ENCODE measurements around the gene ANXA2. TPM values are rescaled to one million over a fixed set of nuclear protein-coding genes. Genes with fewer than 3 reads are reported as not detected.

ANXA2 gene
- total RNA-seq, 1 experiment from 2014 or later = 2,114 TPM

GRCh38 chr15:60385620-60386552 is 11.9 kb downstream of the ANXA2 start:
- Histone ChIP-seq H3K79me2 (ENCODE audit: low read length) (peaks cover 98% of the 10 kb centered on the region), H3K4me2 (ENCODE audit: low read length) (no peak overlapping the region; the same call in 1 of the 2 replicates), H3K9me2 (replicated peaks; ENCODE audit: low read length) (no peaks in the 10 kb centered on the region), H3K27me3 (ENCODE audit: low read length) (no peaks in the 10 kb centered on the region), H3K4me3 (ENCODE audit: low read length) (no peak overlapping the region), H3K9me3 (ENCODE audit: low read length) (no peaks in the 10 kb centered on the region), H3K27ac (ENCODE audit: low read length) (no peak overlapping the region), H4K20me1 (ENCODE audit: low read length) (peaks cover 75% of the 10 kb centered on the region), H3K4me1 (ENCODE audit: insufficient read depth, low read length) (peaks cover 83% of the 10 kb centered on the region), H2AFZ (ENCODE audit: low read length) (no peak overlapping the region), H3K9ac (ENCODE audit: low read length) (no peak overlapping the region), H3F3A (ENCODE audit: low read length, unreplicated experiment) (peaks cover 22% of the 10 kb centered on the region), H3K36me3 (ENCODE audit: low read depth, low read length) (peaks cover 70% of the 10 kb centered on the region)
- TF ChIP-seq CTCF (conservative IDR thresholded peaks at IDR 0.05; ENCODE audit: low read depth, low read length) = no peak
- ChIA-PET CTCF (no interaction called here), POLR2A (ENCODE audit: unreplicated experiment) (interaction anchor here (0.7 to 0.8 kb wide), 2 partner anchors 11 to 23 kb away, joined by 3 to 8 read pairs; no protein-coding TSS in a partner anchor)
- no TSS peak for BruUV-seq (replicated peaks)
- intact Hi-C loops (cut with micrococcal nuclease) = no loop called here
- DNase-seq (no peak), ATAC-seq (no peak)

GRCh38 chr15:60384526-60385126 is 13.2 kb downstream of the ANXA2 start:
- no peaks in the 10 kb centered on the region for H3K27me3 ChIP-seq (ENCODE audit: low read length)
- H2AFZ ChIP-seq (ENCODE audit: low read length) = no peak overlapping the region
- intact Hi-C loops (cut with micrococcal nuclease) = no loop called here
- H3K9ac ChIP-seq (ENCODE audit: low read length) = no peak overlapping the region
- ATAC-seq (no peak), DNase-seq (no peak)
- H4K20me1 ChIP-seq (ENCODE audit: low read length) = peaks cover 62% of the 10 kb centered on the region
- H3K4me2 ChIP-seq (ENCODE audit: low read length) = 0 out of 2 replicates have a peak overlapping the region, but pooled peaks have one; percentile 10
- peaks cover 22% of the 10 kb centered on the region for H3F3A ChIP-seq (ENCODE audit: low read length, unreplicated experiment)
- no peak overlapping the region for H3K4me3 ChIP-seq (ENCODE audit: low read length)
- CTCF ChIA-PET = no interaction called here
- no peaks in the 10 kb centered on the region for H3K9me3 ChIP-seq (ENCODE audit: low read length)
- POLR2A ChIA-PET (ENCODE audit: unreplicated experiment) = no interaction called here
- no peak for TF ChIP-seq CTCF (conservative IDR thresholded peaks at IDR 0.05; ENCODE audit: low read depth, low read length)
- no peak for TF ChIP-seq EZH2 (IDR thresholded peaks at IDR 0.05; ENCODE audit: low read length, unreplicated experiment)
- no peak for TF ChIP-seq EZH2phosphoT487 (IDR thresholded peaks at IDR 0.05; ENCODE audit: borderline replicate concordance, low read length)
- H3K4me1 ChIP-seq (ENCODE audit: insufficient read depth, low read length) = peaks cover 81% of the 10 kb centered on the region
- H3K36me3 ChIP-seq (ENCODE audit: low read depth, low read length) = peaks cover 66% of the 10 kb centered on the region
- no peaks in the 10 kb centered on the region for H3K9me2 ChIP-seq (replicated peaks; ENCODE audit: low read length)
- no TSS peak for BruUV-seq (replicated peaks)
- H3K79me2 ChIP-seq (ENCODE audit: low read length) = peaks cover 95% of the 10 kb centered on the region
- H3K27ac ChIP-seq (ENCODE audit: low read length) = peak overlapping the region; percentile 41

- peaks cover 56% of the 10 kb centered on the region for H4K20me1 ChIP-seq (ENCODE audit: low read length)
- BruUV-seq (replicated peaks) = no TSS peak
These were observed 13.7 kb downstream of the ANXA2 start for GRCh38 chr15:60384053-60384452.

More at GRCh38 chr15:60384053-60384452, 13.7 kb downstream of the ANXA2 start:
- Histone ChIP-seq H3K4me3 (ENCODE audit: low read length) (no peak overlapping the region), H3K27me3 (ENCODE audit: low read length) (no peaks in the 10 kb centered on the region), H3K4me2 (ENCODE audit: low read length) (no peak overlapping the region), H3K9me3 (ENCODE audit: low read length) (no peaks in the 10 kb centered on the region), H3K4me1 (ENCODE audit: insufficient read depth, low read length) (peaks cover 81% of the 10 kb centered on the region), H3K36me3 (ENCODE audit: low read depth, low read length) (peaks cover 65% of the 10 kb centered on the region), H3K79me2 (ENCODE audit: low read length) (peaks cover 95% of the 10 kb centered on the region), H3K9me2 (replicated peaks; ENCODE audit: low read length) (no peaks in the 10 kb centered on the region), H3F3A (ENCODE audit: low read length, unreplicated experiment) (peaks cover 22% of the 10 kb centered on the region), H2AFZ (ENCODE audit: low read length) (no peak overlapping the region), H3K9ac (ENCODE audit: low read length) (no peak overlapping the region), H3K27ac (ENCODE audit: low read length) (peak overlapping the region; percentile 41)
- TF ChIP-seq EZH2 (IDR thresholded peaks at IDR 0.05; ENCODE audit: low read length, unreplicated experiment) (no peak), CTCF (conservative IDR thresholded peaks at IDR 0.05; ENCODE audit: low read depth, low read length) (no peak), EZH2phosphoT487 (IDR thresholded peaks at IDR 0.05; ENCODE audit: borderline replicate concordance, low read length) (no peak)
- ATAC-seq = no peak
- no peak for DNase-seq
- intact Hi-C loops (cut with micrococcal nuclease) = no loop called here
- POLR2A ChIA-PET (ENCODE audit: unreplicated experiment) = no interaction called here
- CTCF ChIA-PET = no interaction called here
